Measurements from ENCODE around the gene CD300LB.
"Not testable (repeated sequence)": the region's sequence is repeated elsewhere in the genome, so short reads cannot be mapped to it uniquely, and the experiment has no call there.

DNA sequence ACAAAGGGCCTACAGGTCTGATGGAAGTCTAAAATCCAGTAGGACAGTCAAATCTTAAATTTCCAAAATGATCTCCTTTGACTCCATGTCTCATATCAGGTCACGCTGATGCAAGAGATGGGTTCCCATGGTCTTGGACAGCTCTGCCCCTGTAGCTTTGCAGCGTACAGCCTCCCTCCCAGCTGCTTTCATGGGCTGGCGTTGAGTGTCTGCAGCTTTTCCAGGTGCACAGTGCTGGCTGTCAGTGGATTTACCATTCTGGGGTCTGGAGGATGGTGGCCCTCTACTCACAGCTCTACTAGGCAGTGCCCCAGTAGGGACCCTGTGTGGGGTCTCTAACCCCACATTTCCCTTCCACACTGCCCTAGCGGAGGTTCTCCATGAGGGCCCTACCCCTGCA lies 43.0 kb downstream of the CD300LB start:
- not testable (repeated sequence) for TF ChIP-seq POLR2A (IDR thresholded peaks at IDR 0.05)
- TF ChIP-seq, protein P1, sequence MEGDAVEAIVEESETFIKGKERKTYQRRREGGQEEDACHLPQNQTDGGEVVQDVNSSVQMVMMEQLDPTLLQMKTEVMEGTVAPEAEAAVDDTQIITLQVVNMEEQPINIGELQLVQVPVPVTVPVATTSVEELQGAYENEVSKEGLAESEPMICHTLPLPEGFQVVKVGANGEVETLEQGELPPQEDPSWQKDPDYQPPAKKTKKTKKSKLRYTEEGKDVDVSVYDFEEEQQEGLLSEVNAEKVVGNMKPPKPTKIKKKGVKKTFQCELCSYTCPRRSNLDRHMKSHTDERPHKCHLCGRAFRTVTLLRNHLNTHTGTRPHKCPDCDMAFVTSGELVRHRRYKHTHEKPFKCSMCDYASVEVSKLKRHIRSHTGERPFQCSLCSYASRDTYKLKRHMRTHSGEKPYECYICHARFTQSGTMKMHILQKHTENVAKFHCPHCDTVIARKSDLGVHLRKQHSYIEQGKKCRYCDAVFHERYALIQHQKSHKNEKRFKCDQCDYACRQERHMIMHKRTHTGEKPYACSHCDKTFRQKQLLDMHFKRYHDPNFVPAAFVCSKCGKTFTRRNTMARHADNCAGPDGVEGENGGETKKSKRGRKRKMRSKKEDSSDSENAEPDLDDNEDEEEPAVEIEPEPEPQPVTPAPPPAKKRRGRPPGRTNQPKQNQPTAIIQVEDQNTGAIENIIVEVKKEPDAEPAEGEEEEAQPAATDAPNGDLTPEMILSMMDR (IDR thresholded peaks at IDR 0.05) = not testable (repeated sequence)

Measured in body of pancreas (tissue), 4 donors.